Activated B cell treated with CpG ODN at 0.5 μM for 24 hours (primary cell): ENCODE results near the gene CILP2. TPM values are rescaled to one million over a fixed set of nuclear protein-coding genes. Genes with fewer than 3 reads are reported as not detected.

Experiments used
- ATAC-seq: fragments of 200-7000 bp; cut with Tn5 transposase; one replicate; pipeline ENCODE4 v1.10.0; 2021; ENCODE audit warnings: low read depth, mild to moderate bottlenecking, moderate library complexity
- CTCF ChIA-PET: fragments of 350-600 bp; sonication (Branson Sonifier 250); formaldehyde crosslinking; loops from one replicate; lab custom pipeline; 2021; ENCODE audit warnings: antibody characterized with exemption; lab: Charles Lee
- POLR2A ChIA-PET: fragments of 350-600 bp; sonication (Branson Sonifier 250); formaldehyde crosslinking; loops from one replicate; lab custom pipeline; 2021; ENCODE audit warnings: antibody characterized with exemption; lab: Charles Lee
- DNase-seq: peaks from one replicate; pipeline ENCODE4 v3.0.0; 2022
- H3K27ac Mint-ChIP-seq: one replicate; pipeline ENCODE4 v1.8.0; 2020; ENCODE audit warnings: mixed read lengths
- H3K27me3 Mint-ChIP-seq: one replicate; pipeline ENCODE4 v1.8.0; 2021; ENCODE audit warnings: mixed read lengths
- H3K36me3 Mint-ChIP-seq: one replicate; pipeline ENCODE4 v1.8.0; 2021; ENCODE audit warnings: low read depth, mixed read lengths
- H3K4me1 Mint-ChIP-seq: one replicate; pipeline ENCODE4 v1.8.0; 2021; ENCODE audit warnings: mixed read lengths
- H3K4me3 Mint-ChIP-seq: one replicate; pipeline ENCODE4 v1.8.0; 2020; ENCODE audit warnings: mild to moderate bottlenecking, mixed read lengths
- H3K9me3 Mint-ChIP-seq: one replicate; pipeline ENCODE4 v1.8.0; 2020; ENCODE audit warnings: mixed read lengths
- intact Hi-C: fragments of 100-400 bp; cut with micrococcal nuclease; formaldehyde crosslinking; loops from one replicate; pipeline ENCODE4 v1.15.1; 2024
- total RNA-seq: library from RNA; stranded (reverse); gene quantifications from 2 replicates; pipeline ENCODE4 v1.2.3, GENCODE V29; 2022
- TF ChIP-seq, protein P1 (sequence below): fragments of 200-600 bp; IDR thresholded peaks from one replicate; pipeline ENCODE4 v1.8.0; 2022; ENCODE audit warnings: antibody characterized with exemption, mild to moderate bottlenecking

The CILP2 gene
- total RNA-seq, 1 donor from 2014 or later = 0.27 TPM

DNA sequence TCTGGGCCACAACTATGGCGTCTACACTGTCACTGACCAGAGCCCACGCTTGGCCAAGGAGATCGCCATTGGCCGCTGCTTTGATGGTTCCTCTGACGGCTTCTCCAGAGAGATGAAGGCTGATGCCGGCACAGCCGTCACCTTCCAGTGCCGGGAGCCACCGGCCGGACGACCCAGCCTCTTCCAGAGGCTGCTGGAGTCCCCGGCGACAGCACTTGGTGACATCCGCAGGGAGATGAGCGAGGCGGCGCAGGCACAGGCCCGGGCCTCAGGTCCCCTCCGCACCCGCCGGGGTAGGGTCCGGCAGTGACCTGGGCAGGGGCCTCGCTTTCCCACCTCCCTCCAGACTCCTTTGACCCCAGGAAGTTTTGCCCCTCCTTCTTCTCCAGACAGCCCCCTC is 7.6 kb downstream of the CILP2 start:
- Mint-ChIP-seq H3K4me3 (no peak overlapping the region), H3K9me3 (no peaks in the 10 kb centered on the region), H3K27ac (no peak overlapping the region), H3K27me3 (peaks cover 12% of the 10 kb centered on the region), H3K36me3 (no peaks in the 10 kb centered on the region), H3K4me1 (peaks cover 9% of the 10 kb centered on the region)
- TF ChIP-seq, protein P1, sequence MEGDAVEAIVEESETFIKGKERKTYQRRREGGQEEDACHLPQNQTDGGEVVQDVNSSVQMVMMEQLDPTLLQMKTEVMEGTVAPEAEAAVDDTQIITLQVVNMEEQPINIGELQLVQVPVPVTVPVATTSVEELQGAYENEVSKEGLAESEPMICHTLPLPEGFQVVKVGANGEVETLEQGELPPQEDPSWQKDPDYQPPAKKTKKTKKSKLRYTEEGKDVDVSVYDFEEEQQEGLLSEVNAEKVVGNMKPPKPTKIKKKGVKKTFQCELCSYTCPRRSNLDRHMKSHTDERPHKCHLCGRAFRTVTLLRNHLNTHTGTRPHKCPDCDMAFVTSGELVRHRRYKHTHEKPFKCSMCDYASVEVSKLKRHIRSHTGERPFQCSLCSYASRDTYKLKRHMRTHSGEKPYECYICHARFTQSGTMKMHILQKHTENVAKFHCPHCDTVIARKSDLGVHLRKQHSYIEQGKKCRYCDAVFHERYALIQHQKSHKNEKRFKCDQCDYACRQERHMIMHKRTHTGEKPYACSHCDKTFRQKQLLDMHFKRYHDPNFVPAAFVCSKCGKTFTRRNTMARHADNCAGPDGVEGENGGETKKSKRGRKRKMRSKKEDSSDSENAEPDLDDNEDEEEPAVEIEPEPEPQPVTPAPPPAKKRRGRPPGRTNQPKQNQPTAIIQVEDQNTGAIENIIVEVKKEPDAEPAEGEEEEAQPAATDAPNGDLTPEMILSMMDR = no peak
- ATAC-seq (no peak), DNase-seq (no peak)
- ChIA-PET POLR2A (no interaction called here), CTCF (no interaction called here)
- intact Hi-C loops = no loop called here

DNA sequence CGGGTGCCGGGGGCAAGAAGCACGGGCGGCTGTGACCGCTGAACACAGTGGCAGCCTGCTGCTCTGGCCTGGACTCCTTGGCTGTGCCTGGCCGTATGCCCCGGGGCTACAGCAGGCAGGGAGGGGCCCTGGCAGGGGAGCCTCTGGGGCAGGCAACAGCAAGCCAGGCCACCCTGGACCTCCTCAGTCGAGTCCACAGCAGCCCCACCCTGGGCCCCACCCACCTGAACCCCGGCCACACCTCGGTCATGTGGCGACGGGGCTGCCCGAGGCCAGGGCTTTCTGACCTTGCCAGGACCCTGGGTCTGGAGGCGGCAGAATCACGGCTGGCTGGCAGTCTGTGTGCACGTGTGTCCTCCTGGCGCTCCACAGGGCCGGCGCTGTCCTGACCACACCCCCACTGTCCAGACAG is 8.7 kb downstream of the CILP2 start:
- intact Hi-C loops = no loop called here
- no peak for DNase-seq
- peaks cover 2% of the 10 kb centered on the region for H3K4me1 Mint-ChIP-seq
- ChIA-PET CTCF (no interaction called here), POLR2A (interaction anchor here (0.6 kb wide), 1 partner anchor 52 kb away, joined by 9 read pairs; no protein-coding TSS in a partner anchor)
- H3K27ac Mint-ChIP-seq = no peak overlapping the region
- no peak for ATAC-seq
- no peaks in the 10 kb centered on the region for H3K36me3 Mint-ChIP-seq
- TF ChIP-seq, protein P1 = no peak
- peaks cover 2% of the 10 kb centered on the region for H3K9me3 Mint-ChIP-seq
- H3K27me3 Mint-ChIP-seq = peaks cover 12% of the 10 kb centered on the region
- H3K4me3 Mint-ChIP-seq = no peak overlapping the region

DNA sequence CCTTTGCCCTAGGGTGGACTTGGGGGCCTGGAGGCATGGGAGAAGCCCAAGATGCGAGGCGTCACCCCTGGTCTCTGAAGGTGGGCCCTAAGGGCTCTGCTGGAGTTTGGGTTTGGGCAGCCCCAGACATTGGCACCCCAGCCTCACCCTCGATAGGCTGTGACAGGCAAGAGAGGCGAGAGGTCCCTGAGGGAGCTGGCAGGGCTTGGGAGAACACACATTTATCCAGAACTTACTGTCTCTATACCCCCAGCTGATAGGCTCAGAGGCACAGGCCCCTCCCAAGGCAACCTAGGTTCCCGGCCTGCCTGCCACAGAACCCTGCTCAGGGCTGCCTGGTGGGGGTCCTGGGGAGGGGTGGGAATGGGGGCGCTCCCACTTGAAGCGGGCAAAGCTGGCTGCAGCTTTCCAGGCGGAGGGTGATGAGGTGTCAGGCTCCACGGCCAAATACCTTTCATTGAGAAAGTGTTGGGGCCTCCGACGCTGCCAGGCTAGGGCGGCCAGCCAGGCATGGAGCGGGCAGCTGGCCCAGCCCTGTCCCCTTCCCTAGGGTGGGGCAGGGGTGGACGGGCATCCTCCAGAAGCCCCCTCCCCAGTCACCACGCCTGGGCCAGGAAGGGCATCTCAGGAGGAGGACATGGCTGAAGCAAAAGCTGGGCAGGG is 9.7 kb downstream of the CILP2 start:
- ATAC-seq (no peak), DNase-seq (no peak)
- ChIA-PET POLR2A (no interaction called here), CTCF (no interaction called here)
- Mint-ChIP-seq H3K4me3 (no peak overlapping the region), H3K27ac (no peak overlapping the region), H3K36me3 (no peaks in the 10 kb centered on the region), H3K27me3 (peaks cover 7% of the 10 kb centered on the region), H3K4me1 (no peaks in the 10 kb centered on the region), H3K9me3 (peaks cover 2% of the 10 kb centered on the region)
- intact Hi-C loops = no loop called here
- TF ChIP-seq, protein P1 = no peak

DNA sequence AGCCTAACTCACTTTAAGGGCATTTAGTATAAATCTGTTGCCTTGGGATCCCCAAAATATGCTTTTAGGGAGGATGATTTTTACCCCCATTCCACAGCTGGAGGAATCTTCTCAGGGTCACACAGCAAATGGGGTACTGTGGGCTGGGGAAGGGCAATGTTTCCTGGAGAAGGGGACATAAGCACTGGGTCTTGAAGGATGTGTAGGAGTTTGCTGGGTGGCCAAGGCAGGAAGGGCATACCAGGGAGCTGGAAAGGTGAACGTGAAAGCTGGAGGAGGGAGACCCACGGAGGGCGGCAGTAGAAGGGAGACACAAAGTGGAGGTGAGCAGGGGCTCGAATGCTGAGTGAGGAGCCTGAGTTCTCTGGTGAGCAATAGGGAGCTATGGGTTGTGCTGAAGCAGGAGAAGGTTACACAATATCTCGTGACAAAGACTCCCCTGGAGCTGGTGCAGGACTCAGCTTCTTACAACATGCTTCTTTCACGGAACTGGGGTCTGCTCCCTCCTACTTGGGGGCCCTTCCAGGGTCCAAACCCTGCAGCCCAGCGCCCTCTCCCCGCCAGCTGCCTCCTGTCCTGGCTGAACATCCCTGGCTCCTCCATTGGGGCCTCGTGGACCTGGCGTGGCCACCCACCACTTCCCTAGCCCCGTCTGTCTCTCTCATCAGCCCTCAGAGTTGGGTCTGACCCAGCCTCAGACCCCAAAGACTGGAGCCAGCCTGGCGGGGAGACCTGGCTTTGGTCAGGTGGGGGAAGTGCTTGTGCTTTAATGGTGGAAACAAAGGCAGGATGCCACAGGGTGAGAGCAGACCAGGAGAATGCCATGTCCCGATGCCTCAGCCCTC is 11.1 kb downstream of the CILP2 start:
- ChIA-PET CTCF (no interaction called here), POLR2A (interaction anchor here (0.6 kb wide), 1 partner anchor 99 kb away, joined by 6 read pairs; no protein-coding TSS in a partner anchor)
- Mint-ChIP-seq H3K27ac (no peak overlapping the region), H3K36me3 (no peaks in the 10 kb centered on the region), H3K4me3 (no peak overlapping the region), H3K9me3 (peaks cover 2% of the 10 kb centered on the region), H3K4me1 (no peaks in the 10 kb centered on the region), H3K27me3 (peaks cover 5% of the 10 kb centered on the region)
- ATAC-seq (no peak), DNase-seq (no peak)
- TF ChIP-seq, protein P1 = no peak
- intact Hi-C loops = no loop called here

DNA sequence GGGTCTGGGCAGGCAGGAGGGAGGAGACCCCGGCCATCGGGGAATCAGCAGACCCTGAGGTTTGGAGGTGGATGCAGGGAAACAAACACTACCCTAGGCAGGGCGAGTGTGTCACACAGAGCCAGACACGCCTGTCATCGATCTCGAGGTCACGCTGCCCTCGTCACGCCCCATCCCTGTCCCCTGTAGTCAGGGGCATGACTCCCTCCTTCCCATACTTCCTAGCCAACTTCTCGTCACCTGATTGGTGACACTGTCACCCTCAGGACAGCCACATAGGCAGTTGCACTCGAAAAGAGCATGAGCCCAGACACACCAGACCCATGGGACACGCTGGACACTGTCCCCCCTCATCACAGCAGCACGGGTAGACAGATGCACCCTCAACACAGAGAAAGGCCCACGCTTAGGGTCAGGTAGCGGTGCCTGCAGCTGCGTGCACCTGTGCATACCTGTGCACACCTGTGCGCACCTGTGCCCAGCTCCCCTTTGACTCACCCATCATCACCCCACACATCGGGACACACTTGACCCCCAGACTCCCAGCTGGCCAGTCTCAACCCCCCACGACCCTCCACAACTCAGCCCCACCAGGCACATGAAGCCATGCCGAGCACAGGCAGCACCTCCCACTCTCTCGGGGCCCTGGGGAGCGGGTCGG is 11.9 kb downstream of the CILP2 start:
- DNase-seq = no peak
- no peaks in the 10 kb centered on the region for H3K36me3 Mint-ChIP-seq
- H3K9me3 Mint-ChIP-seq = peaks cover 2% of the 10 kb centered on the region
- H3K27ac Mint-ChIP-seq = no peak overlapping the region
- intact Hi-C loops = no loop called here
- ATAC-seq = no peak
- ChIA-PET POLR2A (no interaction called here), CTCF (no interaction called here)
- TF ChIP-seq, protein P1 = no peak
- no peaks in the 10 kb centered on the region for H3K4me1 Mint-ChIP-seq
- no peak overlapping the region for H3K4me3 Mint-ChIP-seq
- peaks cover 5% of the 10 kb centered on the region for H3K27me3 Mint-ChIP-seq
